ENCODE data around the gene APBA2.

The APBA2 gene

DNA sequence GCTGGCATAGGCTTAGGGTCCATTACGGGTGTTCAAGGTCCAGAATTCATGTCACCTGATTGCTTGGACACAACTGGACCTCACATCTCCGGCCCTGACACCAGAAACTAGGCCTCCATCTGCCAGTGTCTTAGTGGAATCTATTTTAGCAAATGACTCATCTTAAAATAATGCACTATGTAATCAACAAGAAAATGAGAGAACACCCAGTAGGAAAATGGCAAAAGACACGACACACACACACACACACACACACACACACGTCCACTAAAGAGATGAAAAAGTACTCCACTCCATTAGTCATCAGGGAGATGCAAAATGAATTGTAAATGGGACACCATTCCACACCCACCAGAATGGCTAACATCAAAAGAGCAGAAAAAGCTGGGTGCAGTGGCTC lies 11.2 kb downstream of the APBA2 start:
- peaks cover 17% of the 10 kb centered on the region for H3K4me1 Mint-ChIP-seq
- H3K27me3 Mint-ChIP-seq: peaks cover 3% of the 10 kb centered on the region
- H3K27ac Mint-ChIP-seq: no peak overlapping the region
- no peak overlapping the region for H3K4me3 Mint-ChIP-seq
- DNase-seq: no peak
- H3K36me3 Mint-ChIP-seq: no peaks in the 10 kb centered on the region
- H3K9me3 Mint-ChIP-seq: no peaks in the 10 kb centered on the region
- CTCF ChIA-PET: no interaction called here

DNA sequence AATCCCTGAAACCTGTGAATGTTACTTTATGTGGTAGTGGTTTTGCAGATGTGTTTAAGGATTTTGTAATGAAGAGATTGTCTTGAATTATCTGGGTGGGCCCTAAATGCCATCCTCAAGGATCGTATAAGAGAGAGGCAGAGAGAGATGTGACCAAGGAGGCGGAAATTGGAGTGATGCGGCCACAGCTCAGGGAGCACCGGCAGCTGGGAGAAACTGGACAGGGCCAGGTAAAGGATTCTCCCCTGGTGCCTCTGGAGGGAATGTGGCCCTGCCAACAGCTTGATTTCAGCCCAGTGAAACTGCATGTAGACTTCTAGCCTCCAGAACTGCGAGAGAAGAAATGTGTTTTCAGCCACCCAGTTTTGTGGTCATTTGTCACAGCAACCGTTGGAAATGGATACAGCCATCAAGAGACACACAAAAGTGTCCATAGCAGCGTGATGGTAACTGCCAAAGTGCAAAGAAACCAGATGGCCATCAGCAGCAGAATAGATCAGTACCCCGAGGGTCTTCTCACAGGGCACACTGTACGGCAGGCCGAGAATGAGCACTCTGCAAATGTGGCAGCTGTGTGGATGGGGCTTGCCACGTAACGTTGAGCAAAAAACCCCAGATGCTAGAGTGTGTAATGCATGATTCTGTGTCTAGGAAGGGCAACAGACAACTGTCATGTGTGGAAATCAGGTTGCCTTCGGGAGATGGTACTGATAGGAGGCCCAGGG lies 12.2 kb downstream of the APBA2 start:
- Mint-ChIP-seq H3K4me3 (no peak overlapping the region), H3K27ac (no peak overlapping the region)

DNA sequence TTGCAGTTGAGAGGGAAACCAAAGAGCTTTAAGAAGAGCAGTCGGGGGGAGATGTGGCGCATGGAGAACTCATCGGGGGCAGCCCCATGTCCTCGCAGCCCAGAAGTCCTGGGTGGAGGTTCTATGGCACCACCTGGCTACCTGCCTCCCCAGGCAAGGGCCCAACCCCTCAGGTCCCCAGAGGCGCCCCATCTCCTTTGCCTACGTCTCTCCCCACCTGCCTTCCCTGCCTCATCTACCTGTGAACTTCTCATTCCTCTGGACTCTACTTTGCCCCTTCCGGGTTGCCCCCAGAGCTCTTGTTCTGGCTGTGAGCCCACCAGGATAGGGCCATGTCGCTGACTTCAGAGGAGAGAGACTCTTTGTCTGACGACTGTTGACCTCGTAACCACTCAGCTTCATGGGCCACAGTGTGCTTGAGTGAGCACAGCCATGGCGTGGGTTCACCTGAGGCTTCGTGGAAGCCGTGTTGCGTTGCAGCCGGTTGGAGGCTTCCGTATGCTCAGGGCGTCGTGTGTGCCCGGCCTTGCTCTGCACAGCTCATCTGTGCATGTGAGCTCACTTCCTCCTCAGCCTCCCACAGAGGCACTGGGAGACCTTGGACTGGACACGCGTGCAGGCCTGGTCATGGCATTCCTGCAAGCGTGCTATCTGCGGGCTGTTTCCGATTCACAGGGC lies 13.4 kb downstream of the APBA2 start:
- no peak overlapping the region for H3K27ac Mint-ChIP-seq
- no peaks in the 10 kb centered on the region for H3K9me3 Mint-ChIP-seq
- peaks cover 11% of the 10 kb centered on the region for H3K4me1 Mint-ChIP-seq

More for the DNA sequence above, 12.2 kb downstream of the APBA2 start:
- CTCF ChIA-PET: no interaction called here
- H3K36me3 Mint-ChIP-seq: no peaks in the 10 kb centered on the region
- H3K9me3 Mint-ChIP-seq: no peaks in the 10 kb centered on the region
- DNase-seq: no peak
- peaks cover 3% of the 10 kb centered on the region for H3K27me3 Mint-ChIP-seq
- peaks cover 9% of the 10 kb centered on the region for H3K4me1 Mint-ChIP-seq

DNA sequence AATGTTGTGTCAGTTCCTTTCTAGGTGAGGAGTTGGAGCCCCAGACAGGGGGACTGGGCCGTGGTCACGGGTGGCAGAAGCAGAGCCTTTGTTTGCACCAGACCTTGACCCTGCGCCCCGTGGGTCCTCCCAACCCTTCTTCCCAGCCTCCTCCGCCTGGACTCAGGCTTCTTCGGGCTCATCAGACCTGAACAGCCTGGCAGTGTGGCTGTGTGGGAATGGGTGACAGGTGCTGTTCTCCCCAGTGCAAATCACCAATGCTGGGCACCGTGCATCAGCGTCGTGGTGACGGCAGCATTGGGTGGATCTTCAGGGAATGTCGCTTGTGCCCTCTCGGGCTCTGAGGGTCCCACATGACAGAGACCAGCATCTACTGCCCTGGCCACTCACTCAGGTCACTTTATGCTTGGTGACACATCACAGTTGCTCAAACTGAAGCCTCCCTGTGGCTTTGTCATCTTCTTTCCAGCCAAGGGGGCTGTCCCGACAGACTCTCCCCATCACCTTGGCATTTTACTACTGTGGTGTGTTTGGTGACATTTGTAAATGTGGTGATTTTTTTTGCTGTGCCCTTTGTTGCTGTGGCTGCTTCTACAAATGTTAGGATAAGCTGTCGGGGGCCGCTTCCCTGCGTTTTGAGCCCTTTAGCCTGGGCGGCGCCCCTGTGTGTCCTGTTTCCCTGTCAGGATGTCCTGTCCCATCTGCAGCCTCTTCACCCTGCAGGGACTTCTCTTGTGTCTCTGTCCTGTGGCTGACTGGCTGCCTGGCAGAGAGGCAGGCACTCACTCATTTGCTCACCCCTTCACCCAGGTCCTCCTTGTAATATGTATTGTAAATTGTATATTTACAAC lies 14.5 kb downstream of the APBA2 start:
- no peaks in the 10 kb centered on the region for H3K9me3 Mint-ChIP-seq
- H3K4me3 Mint-ChIP-seq: no peak overlapping the region
- CTCF ChIA-PET: no interaction called here
- H3K4me1 Mint-ChIP-seq: peaks cover 18% of the 10 kb centered on the region
- no peak overlapping the region for H3K27ac Mint-ChIP-seq
- no peaks in the 10 kb centered on the region for H3K36me3 Mint-ChIP-seq
- DNase-seq: no peak
- H3K27me3 Mint-ChIP-seq: peaks cover 10% of the 10 kb centered on the region

More for the DNA sequence above, 13.4 kb downstream of the APBA2 start:
- Mint-ChIP-seq H3K36me3 (no peaks in the 10 kb centered on the region), H3K27me3 (peaks cover 3% of the 10 kb centered on the region), H3K4me3 (no peak overlapping the region)
- CTCF ChIA-PET: no interaction called here
- DNase-seq: no peak

DNA sequence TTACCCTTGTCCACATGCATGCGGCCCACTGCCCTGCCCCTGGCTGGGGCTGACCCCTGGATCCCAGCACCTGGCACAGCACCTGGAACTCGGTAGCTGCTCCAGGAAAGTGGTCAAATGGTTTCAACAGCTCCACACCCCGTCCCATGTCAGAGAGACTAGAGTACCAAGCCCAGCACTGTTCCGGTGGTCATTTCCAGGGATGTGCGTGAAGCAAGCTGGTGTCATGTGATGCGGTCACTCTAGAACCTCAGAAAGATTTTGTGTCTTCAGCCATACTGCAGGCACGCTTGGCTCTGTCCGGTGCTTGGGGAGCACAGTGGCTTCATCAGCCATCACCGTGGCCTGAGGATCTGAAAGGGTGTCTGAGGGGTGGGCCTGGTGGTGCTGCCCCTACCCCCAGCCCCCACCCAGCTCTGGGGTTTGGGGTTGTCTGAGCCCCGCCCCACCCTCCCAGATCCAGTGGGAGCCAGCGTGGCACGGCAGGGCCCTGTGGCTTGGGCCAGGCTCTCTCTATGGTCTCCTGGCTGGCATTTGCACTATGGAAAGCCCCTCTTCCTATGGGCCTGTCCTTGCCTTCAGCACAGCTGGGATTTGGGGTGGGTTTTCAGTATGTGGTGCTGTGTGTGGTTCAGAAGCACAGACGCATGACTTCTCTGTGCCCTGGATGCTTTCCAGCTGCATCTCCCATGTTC lies 15.3 kb downstream of the APBA2 start:
- Mint-ChIP-seq H3K9me3 (no peaks in the 10 kb centered on the region), H3K27me3 (peaks cover 10% of the 10 kb centered on the region), H3K4me1 (peaks cover 20% of the 10 kb centered on the region), H3K36me3 (no peaks in the 10 kb centered on the region), H3K4me3 (no peak overlapping the region), H3K27ac (no peak overlapping the region)
- no peak for DNase-seq
- CTCF ChIA-PET: no interaction called here

DNA sequence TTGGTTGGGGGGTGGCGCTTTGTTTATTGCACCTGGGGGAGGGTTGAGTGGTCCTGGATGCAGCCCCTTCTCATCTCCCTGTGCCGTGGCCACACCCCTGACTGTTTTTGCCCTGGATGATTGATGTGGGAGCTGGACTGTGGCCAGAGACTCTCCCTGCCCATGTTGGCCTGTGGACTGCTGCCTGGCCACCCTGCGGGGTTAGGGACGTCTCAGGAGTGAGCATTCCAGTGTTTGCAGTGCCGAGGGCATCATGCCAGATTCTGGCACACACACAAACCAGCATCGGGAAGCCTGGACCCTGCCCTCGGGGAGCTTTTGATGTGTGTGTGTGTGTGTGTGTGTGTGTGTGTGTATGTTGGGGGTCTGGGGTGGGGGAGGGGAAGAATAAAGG lies 15.8 kb downstream of the APBA2 start:
- DNase-seq: no peak
- CTCF ChIA-PET: no interaction called here
- Mint-ChIP-seq H3K4me1 (peaks cover 20% of the 10 kb centered on the region), H3K27ac (no peak overlapping the region), H3K27me3 (peaks cover 10% of the 10 kb centered on the region), H3K9me3 (no peaks in the 10 kb centered on the region), H3K4me3 (no peak overlapping the region), H3K36me3 (no peaks in the 10 kb centered on the region)

DNA sequence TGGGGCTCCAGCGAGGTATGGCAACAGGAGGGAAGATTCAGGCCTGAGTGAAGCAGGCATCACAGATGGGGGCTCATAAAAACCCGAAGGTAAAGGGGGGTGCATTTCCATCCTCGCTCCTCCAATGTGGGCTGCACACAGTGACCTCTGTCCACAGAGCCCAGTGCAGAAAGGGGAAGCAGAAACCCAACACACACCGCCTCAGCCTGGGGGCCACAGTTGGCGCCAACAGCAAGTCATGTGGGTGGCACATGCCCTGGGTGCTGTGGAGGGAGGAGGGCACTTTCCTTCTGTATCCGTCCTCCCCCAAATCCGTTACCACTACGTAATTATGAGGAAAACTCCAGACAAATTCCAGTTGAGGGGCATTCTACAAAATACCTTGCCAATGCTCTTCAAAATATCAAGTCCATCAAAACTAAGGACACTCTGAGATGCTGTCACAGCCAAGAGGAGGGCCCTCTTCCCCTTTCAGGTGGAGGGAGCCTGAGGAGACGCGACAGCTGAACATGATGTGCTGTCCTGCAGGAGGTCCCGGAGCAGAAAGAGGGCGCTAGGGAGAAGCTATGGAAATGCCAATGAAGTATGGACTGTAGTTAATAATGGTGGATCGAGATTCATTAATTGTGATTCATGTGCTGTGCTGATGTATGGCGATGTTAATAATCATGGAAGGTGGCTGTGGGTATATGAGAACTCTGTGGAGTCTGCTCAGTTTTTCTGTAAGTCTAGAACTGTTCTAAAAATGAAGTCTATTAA lies 16.4 kb downstream of the APBA2 start:
- Mint-ChIP-seq H3K36me3 (no peaks in the 10 kb centered on the region), H3K9me3 (no peaks in the 10 kb centered on the region), H3K4me1 (peaks cover 20% of the 10 kb centered on the region), H3K27ac (no peak overlapping the region), H3K4me3 (no peak overlapping the region), H3K27me3 (peaks cover 10% of the 10 kb centered on the region)
- DNase-seq: no peak
- CTCF ChIA-PET: interaction anchor here (0.6 to 0.7 kb wide), 2 partner anchors 12 to 25 kb away, joined by 3 read pairs; no protein-coding TSS in a partner anchor

DNA sequence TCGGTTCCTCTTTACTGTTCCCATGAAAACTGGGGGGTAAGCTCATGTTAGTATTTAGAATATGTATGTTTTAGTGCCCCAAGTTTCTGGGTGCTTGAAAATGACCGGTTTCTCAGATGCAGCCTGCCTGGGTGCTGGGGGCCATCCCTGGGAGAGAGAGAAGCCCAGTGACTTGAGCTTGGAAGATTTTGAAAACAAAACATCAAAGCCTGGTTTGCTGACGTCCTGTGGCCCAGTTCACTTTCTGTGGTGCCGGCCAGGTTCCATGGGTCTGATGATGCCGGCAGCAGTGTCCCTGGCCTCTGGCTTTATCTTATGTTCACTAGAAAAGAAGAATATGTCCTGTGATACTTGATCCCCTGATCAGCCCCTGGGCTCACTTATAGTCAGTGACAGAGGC lies 17.1 kb downstream of the APBA2 start:
- Mint-ChIP-seq H3K4me3 (no peak overlapping the region), H3K36me3 (no peaks in the 10 kb centered on the region), H3K9me3 (no peaks in the 10 kb centered on the region), H3K27ac (no peak overlapping the region), H3K27me3 (peaks cover 9% of the 10 kb centered on the region), H3K4me1 (peaks cover 20% of the 10 kb centered on the region)
- CTCF ChIA-PET: interaction anchor here (0.7 kb wide), 1 partner anchor 11 kb away, joined by 3 read pairs; no protein-coding TSS in a partner anchor
- DNase-seq: no peak

DNA sequence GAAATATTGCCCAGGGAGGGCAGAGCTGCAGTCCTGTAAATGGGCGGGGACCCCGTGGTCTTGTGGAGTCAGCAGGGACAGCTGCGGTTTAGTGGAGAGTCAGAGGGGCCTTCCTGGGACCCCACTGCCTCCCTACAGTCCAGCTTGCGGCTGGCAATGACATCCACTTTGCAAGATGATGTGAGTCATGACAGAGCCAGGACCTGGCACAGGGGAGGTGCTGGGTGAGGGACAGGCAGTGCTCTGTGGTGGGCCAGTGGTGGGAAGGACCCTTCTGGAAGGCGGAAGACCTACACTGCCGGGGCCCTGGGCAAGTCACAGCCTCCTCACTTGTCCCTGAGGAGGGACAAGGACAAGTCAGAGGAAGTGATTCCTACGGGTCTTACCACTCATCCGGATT lies 17.8 kb downstream of the APBA2 start:
- Mint-ChIP-seq H3K4me3 (no peak overlapping the region), H3K27ac (no peak overlapping the region), H3K36me3 (no peaks in the 10 kb centered on the region), H3K9me3 (no peaks in the 10 kb centered on the region), H3K27me3 (peaks cover 7% of the 10 kb centered on the region), H3K4me1 (peaks cover 20% of the 10 kb centered on the region)
- CTCF ChIA-PET: no interaction called here
- no peak for DNase-seq

DNA sequence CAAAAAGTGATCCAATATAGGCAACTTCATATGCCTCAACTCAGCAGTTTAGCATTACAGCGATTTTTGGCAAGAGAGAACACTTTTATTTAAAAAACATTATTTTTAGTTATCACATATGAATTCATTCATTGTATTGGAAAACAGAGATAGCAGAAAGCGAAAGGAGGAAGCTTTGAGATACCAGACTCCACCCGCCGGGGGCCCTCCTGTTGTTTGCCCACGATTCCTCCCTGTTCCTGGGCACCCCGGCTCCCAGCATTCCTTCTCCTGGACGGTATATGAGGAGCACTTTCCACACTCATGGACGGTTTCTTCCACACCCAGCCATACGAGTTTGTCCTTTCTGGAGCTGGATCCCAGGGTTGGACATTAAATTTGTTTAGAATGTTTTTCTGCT lies 18.2 kb downstream of the APBA2 start:
- CTCF ChIA-PET: no interaction called here
- H3K27ac Mint-ChIP-seq: no peak overlapping the region
- H3K9me3 Mint-ChIP-seq: no peaks in the 10 kb centered on the region
- H3K4me3 Mint-ChIP-seq: no peak overlapping the region
- H3K27me3 Mint-ChIP-seq: peaks cover 7% of the 10 kb centered on the region
- H3K36me3 Mint-ChIP-seq: peaks cover 1% of the 10 kb centered on the region
- DNase-seq: no peak
- peaks cover 20% of the 10 kb centered on the region for H3K4me1 Mint-ChIP-seq

DNA sequence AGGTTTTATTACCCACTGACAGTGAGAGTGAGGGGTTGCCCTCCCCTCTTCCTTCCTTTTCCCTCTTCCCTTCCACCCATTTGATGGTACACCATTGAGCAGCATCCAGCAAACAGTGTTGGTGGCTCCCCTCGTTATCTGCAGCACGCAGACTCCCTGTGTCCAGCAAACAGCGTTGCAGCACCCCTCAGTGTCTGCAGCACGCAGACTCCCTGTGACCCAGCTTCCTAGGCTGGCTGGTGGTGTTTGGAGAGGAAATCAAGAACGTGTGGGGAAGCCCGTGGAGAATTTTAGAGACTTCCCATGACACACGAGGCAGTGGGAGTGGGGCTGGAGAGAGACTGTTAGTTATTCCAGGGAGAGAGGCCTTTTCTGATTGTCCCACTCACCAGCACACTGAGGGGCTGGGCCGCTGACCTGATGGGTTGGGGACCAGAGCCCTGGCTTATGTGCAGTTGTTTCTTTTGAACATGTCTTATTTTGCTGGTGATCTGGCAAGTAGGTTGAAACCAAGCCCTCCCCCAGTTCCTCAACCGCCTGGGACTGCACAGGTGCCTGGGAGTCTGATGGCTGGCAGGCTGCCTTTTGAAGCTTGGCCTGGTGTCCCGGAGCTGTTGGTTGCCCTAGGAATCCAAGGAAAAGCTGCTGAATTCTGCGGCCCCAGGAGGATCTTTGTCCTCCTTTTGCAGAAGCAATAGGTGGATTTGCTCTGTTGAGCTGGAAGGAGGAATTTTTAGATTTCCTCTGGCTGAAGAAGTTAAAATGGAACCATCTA lies 19.0 kb downstream of the APBA2 start:
- H3K27ac Mint-ChIP-seq: no peak overlapping the region
- H3K4me1 Mint-ChIP-seq: peaks cover 20% of the 10 kb centered on the region
- H3K9me3 Mint-ChIP-seq: no peaks in the 10 kb centered on the region
- no peak overlapping the region for H3K4me3 Mint-ChIP-seq
- H3K27me3 Mint-ChIP-seq: peaks cover 7% of the 10 kb centered on the region
- no peak for DNase-seq
- H3K36me3 Mint-ChIP-seq: peaks cover 1% of the 10 kb centered on the region
- CTCF ChIA-PET: no interaction called here

DNA sequence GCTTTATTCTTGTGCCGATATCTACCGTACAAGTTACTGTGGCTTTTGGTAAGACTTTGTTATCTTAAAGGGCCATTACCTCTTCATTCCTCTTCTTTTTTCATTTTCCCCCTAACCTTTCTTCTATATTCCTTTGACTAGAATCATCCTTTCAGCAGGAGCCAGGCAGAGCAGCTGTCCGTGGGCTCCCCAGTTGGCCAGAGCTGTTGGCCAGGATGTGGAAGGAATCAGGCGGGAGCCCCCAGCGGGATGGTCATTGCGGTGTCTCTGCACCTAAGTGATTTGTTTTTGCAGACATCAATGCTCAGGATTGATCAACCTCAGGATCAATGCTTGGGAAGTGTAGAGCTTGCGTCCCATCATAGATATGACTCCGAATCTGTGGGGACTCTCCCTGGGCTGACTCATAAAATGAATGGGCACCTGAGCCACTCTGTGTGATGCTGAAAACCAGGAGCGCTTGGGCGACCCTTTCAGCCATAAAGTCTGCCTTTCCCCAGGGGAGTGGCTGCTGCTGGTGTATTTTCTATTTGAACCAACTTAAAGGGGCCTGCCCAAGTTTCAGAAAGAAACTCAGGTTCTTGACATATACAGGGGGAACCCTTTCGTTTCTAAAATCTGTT lies 21.7 kb downstream of the APBA2 start:
- Mint-ChIP-seq H3K27me3 (peaks cover 7% of the 10 kb centered on the region), H3K27ac (no peak overlapping the region), H3K4me1 (peaks cover 23% of the 10 kb centered on the region), H3K36me3 (peaks cover 1% of the 10 kb centered on the region), H3K4me3 (no peak overlapping the region), H3K9me3 (no peaks in the 10 kb centered on the region)
- CTCF ChIA-PET: no interaction called here
- DNase-seq: no peak
